Activated naive CD8-positive, alpha-beta T cell treated with anti-CD3 and anti-CD28 coated beads, Interleukin-2, amount 50 U/mL, for 24 hours (primary cell): ENCODE data around the gene CRYBA2.

Source experiments
- ATAC-seq: fragments of 150-1000 bp; cut with Tn5 transposase; one replicate; pipeline ENCODE4 v1.10.0; 2021
- DNase-seq: peaks from one replicate; pipeline ENCODE4 v3.0.0; 2021
- H3K27ac Mint-ChIP-seq: one replicate; pipeline ENCODE4 v1.8.0; 2021; ENCODE audit warnings: mild to moderate bottlenecking, mixed read lengths
- H3K27me3 Mint-ChIP-seq: one replicate; pipeline ENCODE4 v1.8.0; 2021; ENCODE audit warnings: mixed read lengths
- H3K36me3 Mint-ChIP-seq: one replicate; pipeline ENCODE4 v1.8.0; 2021; ENCODE audit warnings: low read depth, mixed read lengths
- H3K4me1 Mint-ChIP-seq: one replicate; pipeline ENCODE4 v1.8.0; 2021; ENCODE audit warnings: mixed read lengths
- H3K4me3 Mint-ChIP-seq: one replicate; pipeline ENCODE4 v1.8.0; 2021; ENCODE audit warnings: mild to moderate bottlenecking, moderate library complexity, mixed read lengths
- H3K9me3 Mint-ChIP-seq: one replicate; pipeline ENCODE4 v1.8.0; 2021; ENCODE audit warnings: mixed read lengths

Gene CRYBA2

GRCh38 chr2:219017201-219017931 lies 24.1 kb upstream of the CRYBA2 start:
- DNase-seq, result no peak
- Mint-ChIP-seq H3K36me3 (no peaks in the 10 kb centered on the region), H3K4me3 (no peak overlapping the region), H3K9me3 (no peaks in the 10 kb centered on the region), H3K27ac (no peak overlapping the region), H3K27me3 (peaks cover 11% of the 10 kb centered on the region), H3K4me1 (no peaks in the 10 kb centered on the region)
- no peak for ATAC-seq

- Mint-ChIP-seq H3K36me3 (no peaks in the 10 kb centered on the region), H3K9me3 (no peaks in the 10 kb centered on the region), H3K27ac (no peak overlapping the region), H3K4me1 (no peaks in the 10 kb centered on the region), H3K4me3 (no peak overlapping the region), H3K27me3 (peaks cover 11% of the 10 kb centered on the region)
- DNase-seq, result no peak
- ATAC-seq, result no peak
These were observed 23.5 kb upstream of the CRYBA2 start for GRCh38 chr2:219016721-219017120.

- H3K27ac Mint-ChIP-seq, result no peak overlapping the region
- H3K4me1 Mint-ChIP-seq, result no peaks in the 10 kb centered on the region
- ATAC-seq (no peak), DNase-seq (no peak)
- H3K4me3 Mint-ChIP-seq, result no peak overlapping the region
- H3K27me3 Mint-ChIP-seq, result peaks cover 32% of the 10 kb centered on the region
- no peaks in the 10 kb centered on the region for H3K36me3 Mint-ChIP-seq
- H3K9me3 Mint-ChIP-seq, result no peaks in the 10 kb centered on the region
These were observed 17.7 kb upstream of the CRYBA2 start for GRCh38 chr2:219010873-219011272.

- Mint-ChIP-seq H3K27ac (no peak overlapping the region), H3K27me3 (peaks cover 38% of the 10 kb centered on the region), H3K36me3 (no peaks in the 10 kb centered on the region), H3K4me1 (no peaks in the 10 kb centered on the region), H3K9me3 (no peaks in the 10 kb centered on the region), H3K4me3 (no peak overlapping the region)
- DNase-seq, result no peak
- peak; percentile 63 for ATAC-seq
These were observed 17.0 kb upstream of the CRYBA2 start for GRCh38 chr2:219010162-219010756.

GRCh38 chr2:219009294-219009693 lies 16.1 kb upstream of the CRYBA2 start:
- Mint-ChIP-seq H3K4me1 (no peaks in the 10 kb centered on the region), H3K27me3 (peaks cover 46% of the 10 kb centered on the region), H3K9me3 (no peaks in the 10 kb centered on the region), H3K36me3 (no peaks in the 10 kb centered on the region), H3K27ac (no peak overlapping the region), H3K4me3 (no peak overlapping the region)
- no peak for ATAC-seq
- DNase-seq, result no peak

- Mint-ChIP-seq H3K27ac (no peak overlapping the region), H3K4me1 (peaks cover 18% of the 10 kb centered on the region), H3K4me3 (no peak overlapping the region), H3K27me3 (peaks cover 69% of the 10 kb centered on the region), H3K9me3 (no peaks in the 10 kb centered on the region), H3K36me3 (no peaks in the 10 kb centered on the region)
- no peak for DNase-seq
- no peak for ATAC-seq
These were observed 10.8 kb upstream of the CRYBA2 start for GRCh38 chr2:219003979-219004378.

GRCh38 chr2:219003267-219003634 lies 10.0 kb upstream of the CRYBA2 start:
- peak overlapping the region; percentile 11 for H3K4me3 Mint-ChIP-seq

GRCh38 chr2:219002395-219003266 lies 9.4 kb upstream of the CRYBA2 start:
- no peaks in the 10 kb centered on the region for H3K9me3 Mint-ChIP-seq
- H3K4me1 Mint-ChIP-seq, result peaks cover 18% of the 10 kb centered on the region
- no peak for ATAC-seq
- H3K4me3 Mint-ChIP-seq, result peak overlapping the region; percentile 57
- DNase-seq, result peak; percentile 60
- H3K27ac Mint-ChIP-seq, result no peak overlapping the region
- no peaks in the 10 kb centered on the region for H3K36me3 Mint-ChIP-seq
- H3K27me3 Mint-ChIP-seq, result peaks cover 77% of the 10 kb centered on the region

More at GRCh38 chr2:219003267-219003634, 10.0 kb upstream of the CRYBA2 start:
- ATAC-seq (no peak), DNase-seq (no peak)
- Mint-ChIP-seq H3K36me3 (no peaks in the 10 kb centered on the region), H3K27ac (no peak overlapping the region), H3K9me3 (no peaks in the 10 kb centered on the region), H3K27me3 (peaks cover 73% of the 10 kb centered on the region), H3K4me1 (peaks cover 18% of the 10 kb centered on the region)

GRCh38 chr2:219001577-219002394 lies 8.6 kb upstream of the CRYBA2 start:
- Mint-ChIP-seq H3K36me3 (no peaks in the 10 kb centered on the region), H3K4me1 (peaks cover 18% of the 10 kb centered on the region), H3K27ac (no peak overlapping the region), H3K4me3 (no peak overlapping the region), H3K27me3 (peaks cover 76% of the 10 kb centered on the region), H3K9me3 (no peaks in the 10 kb centered on the region)
- DNase-seq, result peak; percentile 57
- peak; percentile 50 for ATAC-seq

GRCh38 chr2:219001100-219001576 lies 7.9 kb upstream of the CRYBA2 start:
- Mint-ChIP-seq H3K4me1 (peaks cover 20% of the 10 kb centered on the region), H3K27me3 (peaks cover 74% of the 10 kb centered on the region), H3K4me3 (no peak overlapping the region), H3K27ac (no peak overlapping the region), H3K36me3 (no peaks in the 10 kb centered on the region), H3K9me3 (no peaks in the 10 kb centered on the region)
- DNase-seq (no peak), ATAC-seq (no peak)

GRCh38 chr2:219000569-219000960 lies 7.3 kb upstream of the CRYBA2 start:
- Mint-ChIP-seq H3K9me3 (no peaks in the 10 kb centered on the region), H3K4me3 (no peak overlapping the region), H3K36me3 (no peaks in the 10 kb centered on the region), H3K27me3 (peaks cover 76% of the 10 kb centered on the region), H3K4me1 (peaks cover 22% of the 10 kb centered on the region), H3K27ac (no peak overlapping the region)
- no peak for ATAC-seq
- DNase-seq, result no peak

- Mint-ChIP-seq H3K27ac (no peak overlapping the region), H3K4me1 (peaks cover 22% of the 10 kb centered on the region), H3K36me3 (no peaks in the 10 kb centered on the region), H3K4me3 (no peak overlapping the region), H3K27me3 (peaks cover 76% of the 10 kb centered on the region), H3K9me3 (no peaks in the 10 kb centered on the region)
- ATAC-seq (no peak), DNase-seq (no peak)
These were observed 6.8 kb upstream of the CRYBA2 start for GRCh38 chr2:218999881-219000568.

- H3K36me3 Mint-ChIP-seq, result no peaks in the 10 kb centered on the region
- peaks cover 78% of the 10 kb centered on the region for H3K27me3 Mint-ChIP-seq
- ATAC-seq (no peak), DNase-seq (no peak)
- H3K4me3 Mint-ChIP-seq, result no peak overlapping the region
- H3K4me1 Mint-ChIP-seq, result peaks cover 22% of the 10 kb centered on the region
- H3K9me3 Mint-ChIP-seq, result no peaks in the 10 kb centered on the region
- H3K27ac Mint-ChIP-seq, result no peak overlapping the region
These were observed 6.0 kb upstream of the CRYBA2 start for GRCh38 chr2:218999021-218999880.
